GM20000 (cell line): ENCODE results near the gene AFMID.
A peak's percentile ranks its signal among the peaks of the same experiment; 100 is the strongest.

ENCODE experiments used
- DNase-seq: peaks from one replicate; pipeline ENCODE4 v3.0.0; 2012; ENCODE audit warnings: low spot score
- CTCF ChIP-seq: IDR thresholded peaks from 2 replicates; pipeline ENCODE4 v1.5.1; 2012; ENCODE audit warnings: mild to moderate bottlenecking, control low read depth; ENCODE audit errors: extremely low read depth, missing control alignments

Gene AFMID

GRCh38 chr17:78208486-78208885 lies 21.3 kb downstream of the AFMID start:
- no peak for TF ChIP-seq CTCF
- DNase-seq: no peak

GRCh38 chr17:78210111-78210510 lies 22.9 kb downstream of the AFMID start:
- TF ChIP-seq CTCF: no peak
- no peak for DNase-seq

DNA sequence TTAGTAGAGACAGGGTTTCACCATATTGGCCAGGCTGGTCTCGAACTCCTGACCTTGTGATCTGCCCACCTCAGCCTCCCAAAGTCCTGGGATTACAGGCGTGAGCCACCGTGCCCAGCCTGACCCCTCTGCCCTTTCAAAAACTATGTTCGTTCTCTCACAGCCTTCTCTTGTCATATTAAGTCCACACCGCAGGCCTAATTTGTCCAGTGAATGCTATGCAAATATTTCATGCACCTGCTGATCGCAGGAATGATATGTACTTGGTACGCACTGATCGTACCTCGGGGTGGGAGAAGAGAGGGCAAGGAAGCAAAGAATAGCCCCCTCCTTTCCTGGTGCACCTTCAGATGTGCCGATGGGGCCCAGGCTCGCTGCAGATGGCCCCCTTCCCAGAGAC lies 23.9 kb downstream of the AFMID start:
- no peak for TF ChIP-seq CTCF
- no peak for DNase-seq

- peak; percentile 98 for DNase-seq
- TF ChIP-seq CTCF: no peak
Measured at GRCh38 chr17:78214016-78214705, 27.0 kb downstream of the AFMID start, which contains the start of gene BIRC5. Gene BIRC5, plus strand, starts transcription at chr17:78214253. Its CDS starts 64 bp downstream, at chr17:78214317.

DNA sequence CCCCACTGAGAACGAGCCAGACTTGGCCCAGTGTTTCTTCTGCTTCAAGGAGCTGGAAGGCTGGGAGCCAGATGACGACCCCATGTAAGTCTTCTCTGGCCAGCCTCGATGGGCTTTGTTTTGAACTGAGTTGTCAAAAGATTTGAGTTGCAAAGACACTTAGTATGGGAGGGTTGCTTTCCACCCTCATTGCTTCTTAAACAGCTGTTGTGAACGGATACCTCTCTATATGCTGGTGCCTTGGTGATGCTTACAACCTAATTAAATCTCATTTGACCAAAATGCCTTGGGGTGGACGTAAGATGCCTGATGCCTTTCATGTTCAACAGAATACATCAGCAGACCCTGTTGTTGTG lies 27.5 kb downstream of the AFMID start:
- TF ChIP-seq CTCF: no peak
- no peak for DNase-seq

GRCh38 chr17:78219396-78220150 lies 32.4 kb downstream of the AFMID start:
- TF ChIP-seq CTCF: no peak
- no peak for DNase-seq

GRCh38 chr17:78223061-78223460 lies 35.9 kb downstream of the AFMID start:
- no peak for TF ChIP-seq CTCF
- DNase-seq: no peak
